GM12874 (cell line): ENCODE results near the gene LNX2.

Experiments
- CTCF ChIP-seq: IDR thresholded peaks from 2 replicates; pipeline ENCODE4 v1.5.1; 2011; ENCODE audit warnings: low read depth, mild to moderate bottlenecking, control low read depth, low read length, moderate library complexity; ENCODE audit not compliant: insufficient read depth

LNX2 gene

GRCh38 chr13:27595055-27595811 lies 25.1 kb downstream of the LNX2 start:
- no peak for TF ChIP-seq CTCF

DNA sequence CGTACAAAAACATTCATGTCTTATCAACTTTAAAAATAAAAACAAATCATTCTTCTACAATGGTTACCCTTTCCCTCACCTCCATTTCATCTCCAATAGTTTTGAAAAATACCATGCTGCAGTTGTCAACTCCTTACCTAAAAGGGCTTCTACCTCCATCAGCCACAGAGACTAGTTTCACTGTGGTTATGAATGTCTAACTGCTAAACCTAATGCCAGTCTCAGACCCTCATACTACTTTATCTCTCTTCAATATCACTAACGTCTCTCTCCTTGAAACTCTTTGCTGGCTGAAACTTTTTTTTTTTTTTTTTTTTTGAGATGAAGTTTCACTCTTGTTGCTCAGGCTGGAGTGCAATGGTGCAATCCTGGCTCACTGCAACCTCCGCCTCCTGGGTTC lies 27.1 kb downstream of the LNX2 start:
- TF ChIP-seq CTCF = no peak

DNA sequence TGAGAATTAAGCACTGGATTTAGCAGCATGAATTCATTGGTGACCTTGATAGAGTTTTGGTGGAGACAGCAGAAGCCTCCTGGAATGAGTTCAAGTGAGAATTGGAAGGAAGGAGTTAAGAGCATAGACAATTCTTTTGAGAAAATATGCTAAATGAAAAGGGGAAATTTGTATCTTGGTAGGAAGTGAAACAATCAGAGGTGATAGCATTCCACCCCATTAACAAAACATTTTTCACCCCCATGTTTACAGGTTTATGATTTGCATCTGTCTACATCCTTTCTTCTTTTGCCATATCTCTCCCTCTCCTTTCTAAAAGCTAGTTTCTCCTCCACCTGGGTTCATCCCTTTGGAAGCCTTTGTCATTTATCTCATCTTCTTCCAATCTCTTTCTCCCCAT lies 27.5 kb downstream of the LNX2 start:
- TF ChIP-seq CTCF = no peak

DNA sequence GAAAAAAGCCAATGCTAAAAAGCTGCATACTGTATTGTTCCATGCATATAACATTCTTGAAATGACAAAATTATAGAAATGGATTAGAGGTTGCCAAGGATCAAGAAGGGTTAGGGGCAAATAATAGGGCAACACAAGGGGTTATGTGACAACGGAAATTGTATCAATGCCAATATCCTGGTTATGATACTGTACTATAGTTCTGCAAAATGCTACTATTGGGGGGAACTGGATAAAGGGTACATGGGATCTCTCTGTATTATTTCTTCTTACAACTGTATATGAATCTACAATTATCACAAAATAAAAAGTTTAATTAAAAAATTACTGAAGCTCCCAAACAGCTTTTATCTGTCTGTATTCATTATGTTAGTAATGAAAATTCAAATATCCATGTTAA lies 31.9 kb downstream of the LNX2 start:
- no peak for TF ChIP-seq CTCF

- no peak for TF ChIP-seq CTCF
Measured at GRCh38 chr13:27587095-27587746, 33.1 kb downstream of the LNX2 start.

DNA sequence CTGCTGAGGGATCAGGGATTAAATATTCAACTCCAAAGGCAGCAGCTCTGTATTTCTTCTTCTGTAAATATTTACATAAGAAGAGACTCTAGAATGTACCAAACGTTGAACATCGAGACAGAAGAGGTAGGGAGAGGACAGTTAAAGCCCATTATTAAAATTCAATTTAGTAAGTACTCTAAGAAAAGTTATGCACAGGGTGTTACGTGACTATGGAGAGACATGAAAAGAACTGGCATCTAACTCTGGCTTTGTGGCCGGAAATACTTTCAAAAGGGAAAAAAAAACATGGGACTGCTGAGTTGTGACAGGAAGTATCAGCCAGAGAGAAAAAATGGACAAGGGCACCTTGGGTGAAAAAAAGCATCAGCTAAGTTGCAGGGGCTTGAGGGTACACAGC lies 36.7 kb downstream of the LNX2 start:
- no peak for TF ChIP-seq CTCF

GRCh38 chr13:27578121-27579030 lies 42.0 kb downstream of the LNX2 start:
- TF ChIP-seq CTCF = no peak
